HG03045 (cell line): ENCODE data around the gene RIPOR3.
"Not testable (repeated sequence)": the region's sequence is repeated elsewhere in the genome, so short reads cannot be mapped to it uniquely, and the experiment has no call there.

Experiments
- ATAC-seq: cut with Tn5 transposase; IDR thresholded peaks from one replicate; pipeline ENCODE4 v1.9.1; 2021; ENCODE audit warnings: mild to moderate bottlenecking, moderate library complexity; ENCODE audit not compliant: unreplicated experiment

The RIPOR3 gene

DNA sequence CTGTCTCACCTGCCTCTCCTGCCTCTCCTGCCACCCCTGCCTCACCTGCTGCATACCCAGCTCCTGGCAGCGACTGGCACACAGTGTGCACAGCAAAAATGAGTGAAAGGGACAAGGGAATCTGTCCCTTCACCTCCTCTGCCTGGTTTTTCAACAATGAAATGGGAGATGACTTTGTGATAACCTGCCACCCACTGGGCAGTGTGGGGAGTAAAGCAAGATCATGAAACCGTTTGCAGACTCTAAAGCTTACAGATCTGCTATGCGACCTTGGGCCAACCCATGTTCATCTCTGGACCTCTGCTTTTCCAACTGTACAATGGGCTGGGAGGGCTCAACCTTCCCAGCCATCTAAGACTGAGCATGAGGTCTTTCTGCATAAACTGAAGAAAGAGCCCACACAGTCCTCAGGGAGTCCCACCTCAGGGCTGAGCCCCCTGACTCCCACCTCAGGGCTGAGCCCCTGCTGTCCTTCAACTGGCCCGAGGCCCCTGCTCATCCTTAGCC is 81.1 kb downstream of the RIPOR3 start:
- ATAC-seq = no peak

DNA sequence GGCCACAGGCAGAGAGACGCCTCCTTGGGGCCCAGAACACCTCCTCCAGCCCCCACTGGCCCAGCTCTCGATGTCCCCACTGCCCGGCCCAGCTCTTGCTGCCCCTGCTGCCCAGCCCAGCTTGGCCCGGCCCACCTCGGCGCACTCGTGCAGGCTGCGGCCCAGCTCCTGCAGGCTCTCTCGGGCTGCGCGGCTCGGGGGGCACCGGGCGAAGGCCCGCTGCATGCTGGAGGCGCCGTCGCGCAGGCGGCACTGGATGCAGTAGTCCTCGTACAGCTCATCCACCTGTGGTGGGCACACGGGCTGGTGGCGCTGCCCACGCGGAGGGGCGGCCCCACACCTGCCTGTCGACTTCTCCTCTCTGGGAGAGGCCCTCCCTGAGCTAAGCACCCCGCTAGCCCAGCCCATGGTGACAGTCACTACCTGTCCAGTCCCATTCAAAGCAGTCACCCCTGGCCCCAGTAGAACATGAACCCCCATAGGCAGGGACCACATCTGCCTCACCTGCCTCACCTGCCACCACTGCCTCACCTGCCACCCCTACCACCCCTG is 81.8 kb downstream of the RIPOR3 start:
- no peak for ATAC-seq

DNA sequence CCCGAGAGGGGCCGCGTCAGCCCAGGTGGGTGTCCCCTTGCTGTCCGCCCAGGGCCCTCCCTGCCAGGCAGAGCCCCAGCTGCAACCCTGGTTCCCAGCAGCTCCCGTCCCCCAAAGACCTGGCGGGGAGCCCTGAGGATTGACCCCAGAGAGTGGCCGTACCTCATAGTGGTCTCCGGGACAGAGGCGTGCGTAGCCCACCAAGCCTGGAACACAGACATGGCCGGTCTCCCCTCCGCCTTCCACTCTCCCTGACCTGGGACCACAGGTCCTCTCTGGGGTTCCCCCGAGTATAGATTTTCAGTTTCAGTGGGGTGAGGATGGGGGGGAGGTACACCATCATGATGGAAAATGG is 82.6 kb downstream of the RIPOR3 start:
- ATAC-seq = no peak

DNA sequence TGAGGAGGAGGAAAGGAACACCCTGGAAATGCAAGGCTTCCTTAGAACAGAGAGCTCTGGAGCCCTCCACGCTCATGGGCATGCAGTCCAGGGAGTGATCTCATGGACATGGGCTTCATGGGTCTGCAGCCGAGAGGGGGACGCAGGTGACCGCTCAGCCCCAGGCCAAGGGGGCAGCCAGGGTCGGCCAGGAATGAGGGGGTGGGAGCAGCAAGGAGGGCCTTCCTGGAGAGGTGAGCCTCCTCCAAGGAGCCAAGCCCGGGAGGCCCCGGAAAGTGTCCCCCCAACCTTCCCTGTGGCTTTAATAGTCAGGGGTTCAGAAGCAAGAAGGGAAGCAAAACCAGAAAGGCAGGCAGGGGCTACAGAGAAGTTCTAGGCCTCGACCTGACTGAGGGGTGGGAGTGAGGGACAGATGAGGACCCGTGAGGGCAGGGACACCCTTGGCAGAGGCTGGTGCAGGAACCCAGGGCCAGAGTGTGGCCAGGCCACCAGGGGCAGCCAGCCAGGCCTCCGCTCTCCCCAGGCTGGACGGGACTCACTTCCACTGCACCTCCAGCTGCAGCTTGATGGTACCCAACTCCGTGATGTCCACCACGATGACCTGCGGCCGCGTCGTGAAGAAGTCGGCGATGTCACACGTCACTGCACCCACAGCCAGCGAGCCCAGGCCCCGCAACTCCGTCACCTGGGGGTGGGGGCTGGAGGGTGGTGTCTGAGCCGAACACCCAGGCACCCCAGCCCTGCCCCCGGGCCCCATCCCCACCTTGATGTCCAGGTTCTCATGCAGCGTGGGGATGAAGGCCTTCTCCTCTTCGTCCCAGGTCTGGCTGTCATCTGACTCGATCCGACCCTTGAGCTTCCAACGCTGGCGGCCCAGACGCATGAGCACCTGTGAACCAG is 83.2 kb downstream of the RIPOR3 start:
- no peak for ATAC-seq

DNA sequence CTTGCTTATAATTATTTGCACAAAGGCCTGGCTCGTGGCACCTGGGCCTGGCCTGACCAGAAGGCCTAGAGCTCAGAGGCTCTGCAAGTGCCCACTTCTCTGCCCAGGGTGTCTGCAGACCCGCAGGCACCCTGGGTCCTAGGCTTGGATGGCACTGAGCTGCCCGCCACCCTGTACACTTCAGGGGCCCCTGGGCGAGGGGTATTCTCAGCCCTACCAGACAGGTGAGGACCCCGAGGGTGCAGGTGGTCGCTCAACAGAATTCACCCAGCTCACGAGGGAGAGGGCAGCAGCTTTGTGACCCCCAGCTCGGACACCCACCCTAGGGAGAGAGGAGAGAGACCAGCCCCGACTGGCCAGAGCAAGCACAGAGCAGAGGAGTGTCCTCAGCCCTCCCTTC is 83.9 kb downstream of the RIPOR3 start:
- no peak for ATAC-seq

DNA sequence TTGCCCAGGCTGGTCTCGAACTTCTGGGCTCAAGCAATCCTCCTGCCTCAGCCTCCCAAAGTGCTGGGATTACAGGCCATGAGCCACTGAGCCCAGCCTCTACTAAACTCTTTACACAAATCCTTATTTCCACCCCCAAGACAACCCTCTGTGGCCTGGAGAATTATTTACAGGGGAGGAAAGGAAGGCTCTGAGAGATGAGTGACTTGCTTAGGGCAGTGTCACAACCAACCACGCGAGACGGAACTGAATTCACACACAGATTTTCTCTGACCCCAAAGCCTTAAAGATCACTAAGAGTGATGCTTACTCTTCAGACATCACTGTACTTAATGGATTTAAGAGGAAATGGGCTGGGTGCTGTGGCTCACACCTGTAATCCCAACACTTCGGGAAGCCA is 86.2 kb downstream of the RIPOR3 start:
- no peak for ATAC-seq

DNA sequence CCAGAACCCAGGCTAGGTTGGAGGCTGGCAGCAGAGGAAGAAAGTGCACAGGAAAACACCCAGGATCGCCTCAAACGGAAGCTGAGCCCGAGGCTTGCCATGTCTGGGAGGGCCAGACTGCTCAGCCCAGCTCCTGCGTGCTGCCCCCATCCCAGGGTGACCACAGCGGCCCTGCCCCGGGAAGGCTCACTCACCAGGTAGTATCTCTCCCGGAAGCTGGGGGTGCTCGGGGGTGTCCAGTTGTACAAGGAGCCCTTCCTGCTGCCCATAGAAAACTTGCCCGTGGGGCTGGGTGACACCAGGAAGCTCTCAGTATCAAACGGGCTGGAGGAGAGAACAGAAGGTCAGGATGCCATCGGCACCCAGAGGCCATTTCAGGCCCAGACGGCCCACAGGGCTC is 86.9 kb downstream of the RIPOR3 start:
- no peak for ATAC-seq

DNA sequence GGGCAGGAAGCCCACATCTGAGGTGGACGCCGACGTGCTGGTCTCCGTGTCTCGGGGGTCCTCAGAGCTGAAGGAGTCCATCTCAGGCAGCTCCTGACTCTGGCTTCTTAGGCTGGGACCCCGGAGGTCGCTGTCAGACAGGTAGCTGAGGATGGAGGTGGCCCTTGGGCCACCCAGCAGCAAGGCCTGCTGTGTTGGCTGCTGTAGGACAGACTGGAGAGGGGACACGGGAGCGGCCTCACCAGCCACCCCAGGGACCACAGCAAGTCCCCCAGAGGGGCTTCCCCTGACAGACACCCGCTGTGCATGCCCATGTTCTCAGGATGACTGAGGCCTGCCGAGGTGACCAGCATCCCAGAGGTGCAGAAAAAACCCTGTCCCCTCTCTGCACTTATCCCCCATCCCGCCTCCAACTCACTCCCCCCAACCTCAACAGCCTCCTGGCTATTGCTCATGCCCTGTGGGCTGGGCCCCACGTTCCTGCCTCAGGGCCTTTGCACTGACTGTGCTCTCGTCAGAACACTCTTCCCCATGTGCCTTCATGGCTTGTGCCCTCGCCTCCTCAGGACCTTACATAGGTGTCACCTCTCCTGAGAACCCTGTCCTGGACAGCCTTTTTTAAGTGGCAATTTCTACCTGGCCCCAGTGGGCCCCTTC is 88.8 kb downstream of the RIPOR3 start:
- ATAC-seq = no peak

DNA sequence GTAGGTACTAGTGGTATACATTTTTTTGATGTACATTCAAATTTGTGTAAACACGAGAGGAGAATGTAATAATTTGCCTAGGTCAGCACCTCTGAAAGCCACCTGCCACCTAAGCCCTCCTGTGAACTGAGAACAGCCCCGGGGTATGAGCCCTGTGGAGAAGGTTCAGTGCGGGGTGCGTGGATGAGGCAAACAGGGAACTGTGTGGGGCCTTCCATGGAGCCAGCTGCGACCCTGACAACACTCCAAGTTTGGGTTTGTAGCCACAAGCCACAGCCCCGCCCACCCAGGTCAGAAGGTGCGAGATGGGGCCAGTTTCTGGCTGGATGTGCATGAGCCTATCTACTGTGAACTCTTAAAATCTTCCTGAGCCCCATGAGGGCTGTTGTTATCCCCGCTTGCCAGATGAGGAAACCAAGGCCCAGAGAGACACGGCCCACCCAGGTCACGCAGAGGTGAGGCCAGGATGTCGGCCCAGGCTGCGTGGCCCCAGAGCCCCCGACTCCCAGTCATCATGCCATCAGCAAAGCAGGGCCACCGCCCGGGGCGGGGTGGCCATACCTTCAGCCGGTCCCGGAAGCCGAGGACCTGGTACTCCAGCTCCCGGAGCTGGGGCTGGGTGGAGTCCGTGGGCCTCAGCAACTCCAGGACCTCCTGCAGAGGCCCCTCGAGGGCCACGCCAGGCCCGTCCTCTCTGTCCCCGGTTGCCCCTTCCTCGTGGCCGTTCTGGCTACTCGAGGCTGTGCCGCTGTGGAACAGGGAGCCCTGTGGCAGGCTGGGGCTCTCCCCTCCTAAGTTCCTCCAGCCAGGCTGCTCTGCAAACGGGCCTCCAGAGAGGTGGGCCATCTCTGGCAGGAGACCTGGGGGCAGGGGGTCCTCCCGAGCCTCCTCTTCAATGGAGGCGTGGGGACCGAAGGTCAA is 89.6 kb downstream of the RIPOR3 start:
- ATAC-seq = no peak

DNA sequence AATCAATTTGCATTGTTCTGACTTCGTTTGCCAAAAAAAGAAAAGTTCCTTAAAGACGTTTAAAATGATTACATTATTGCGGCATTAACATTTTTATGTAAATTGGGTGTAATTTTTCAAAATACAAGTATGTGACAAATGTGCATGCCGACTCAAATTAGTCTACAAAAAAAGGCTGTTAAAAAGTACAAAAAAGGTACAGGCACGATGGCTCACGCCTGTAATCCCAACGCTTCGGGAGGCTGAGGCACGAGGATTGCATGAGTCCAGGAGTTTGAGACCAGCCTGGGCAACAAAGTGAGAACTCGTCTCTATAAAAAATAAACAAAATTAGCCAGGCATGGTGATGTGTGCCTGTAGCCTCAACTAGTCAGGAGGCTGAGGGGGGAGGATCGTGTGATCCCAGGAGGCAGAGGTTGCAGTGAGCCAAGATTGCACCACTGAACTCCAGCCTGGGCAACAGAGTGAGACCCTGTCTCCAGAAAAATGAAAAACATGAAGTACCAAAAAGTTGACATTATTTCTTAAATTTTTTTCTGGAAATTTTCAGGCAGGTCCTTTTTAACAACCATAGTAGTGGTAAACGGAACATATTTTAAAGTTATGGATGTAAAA is 91.0 kb downstream of the RIPOR3 start:
- no peak for ATAC-seq

DNA sequence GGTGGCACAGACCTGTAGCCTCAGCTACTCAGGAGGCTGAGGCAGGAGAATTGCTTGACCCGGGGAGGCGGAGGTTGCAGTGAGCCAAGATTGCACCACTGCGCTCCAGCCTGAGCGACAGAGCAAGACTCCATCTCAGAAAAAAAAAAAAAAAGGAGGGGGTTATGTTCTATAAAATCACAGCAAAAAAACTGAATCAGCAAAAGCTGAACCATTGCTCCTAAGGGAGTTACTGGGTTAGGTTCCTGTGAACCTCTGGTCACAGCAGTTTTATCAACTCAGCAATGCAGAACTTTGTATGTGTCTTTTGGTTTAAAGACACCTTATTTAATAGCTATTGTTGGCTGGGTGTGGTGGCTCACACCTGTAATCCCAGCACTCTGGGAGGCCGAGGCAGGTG is 92.6 kb downstream of the RIPOR3 start:
- not testable (repeated sequence) for ATAC-seq

DNA sequence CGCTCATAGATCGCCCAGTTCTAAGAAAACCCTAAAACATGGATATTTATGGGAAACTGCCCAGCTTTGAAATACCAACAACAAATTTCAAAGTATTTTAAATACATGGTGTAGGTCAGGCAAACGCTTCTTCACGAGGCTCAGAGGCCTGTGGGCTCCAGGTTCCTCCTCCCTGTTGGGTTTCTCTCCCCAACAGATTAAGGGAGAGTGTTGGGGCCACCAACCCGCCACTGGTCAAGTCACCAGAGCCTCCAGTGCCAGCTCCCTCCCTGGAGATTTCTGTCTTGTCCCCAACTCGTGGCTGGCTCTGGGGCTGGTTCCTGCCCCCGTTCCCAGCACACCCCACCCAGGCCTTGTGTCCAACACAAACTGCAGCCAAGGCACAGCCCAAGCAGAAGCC is 93.3 kb downstream of the RIPOR3 start:
- no peak for ATAC-seq

DNA sequence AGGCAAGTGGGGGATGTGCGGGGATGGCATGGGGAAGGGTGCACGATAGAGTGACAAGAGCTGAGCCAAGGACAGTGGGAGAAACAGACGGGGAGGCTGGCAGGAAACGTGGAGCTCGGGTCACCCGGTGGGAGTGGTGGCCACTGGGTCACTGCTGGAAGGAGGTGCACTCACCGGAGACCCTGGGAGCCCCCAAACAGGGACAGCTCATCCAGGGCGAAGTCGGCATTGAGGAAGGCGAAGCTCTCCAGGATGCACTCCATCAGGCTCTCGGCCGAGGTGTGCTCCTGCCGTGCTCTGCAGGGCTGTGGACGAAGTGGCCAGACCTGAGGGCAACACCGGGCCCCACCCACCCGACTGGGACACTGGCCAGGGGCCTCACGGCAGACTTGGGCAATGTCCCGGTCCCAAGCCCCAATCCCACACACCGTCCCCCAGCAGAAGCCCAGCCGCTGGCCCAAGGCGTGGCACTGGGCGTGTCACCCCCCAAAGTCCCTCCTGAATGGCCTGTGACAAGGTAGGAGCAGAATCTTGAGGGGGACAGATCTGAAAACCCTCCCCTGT is 93.9 kb downstream of the RIPOR3 start:
- ATAC-seq = no peak

DNA sequence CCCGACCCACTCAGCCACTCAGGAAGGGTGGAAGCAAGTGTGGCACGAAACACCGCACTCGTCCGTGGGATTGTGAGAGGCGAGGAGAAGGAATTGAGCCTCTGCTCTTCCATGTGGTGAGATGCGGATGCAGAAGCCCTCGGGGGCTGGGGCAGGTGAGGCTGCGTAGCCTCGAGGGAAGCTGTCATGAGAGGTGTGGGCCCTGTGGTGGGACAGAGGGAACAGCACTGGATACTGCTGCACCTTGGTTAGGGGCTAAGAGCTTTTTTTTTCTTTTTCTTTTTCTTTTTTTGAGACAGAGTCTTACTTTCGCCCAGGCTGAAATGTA is 94.7 kb downstream of the RIPOR3 start:
- no peak for ATAC-seq

DNA sequence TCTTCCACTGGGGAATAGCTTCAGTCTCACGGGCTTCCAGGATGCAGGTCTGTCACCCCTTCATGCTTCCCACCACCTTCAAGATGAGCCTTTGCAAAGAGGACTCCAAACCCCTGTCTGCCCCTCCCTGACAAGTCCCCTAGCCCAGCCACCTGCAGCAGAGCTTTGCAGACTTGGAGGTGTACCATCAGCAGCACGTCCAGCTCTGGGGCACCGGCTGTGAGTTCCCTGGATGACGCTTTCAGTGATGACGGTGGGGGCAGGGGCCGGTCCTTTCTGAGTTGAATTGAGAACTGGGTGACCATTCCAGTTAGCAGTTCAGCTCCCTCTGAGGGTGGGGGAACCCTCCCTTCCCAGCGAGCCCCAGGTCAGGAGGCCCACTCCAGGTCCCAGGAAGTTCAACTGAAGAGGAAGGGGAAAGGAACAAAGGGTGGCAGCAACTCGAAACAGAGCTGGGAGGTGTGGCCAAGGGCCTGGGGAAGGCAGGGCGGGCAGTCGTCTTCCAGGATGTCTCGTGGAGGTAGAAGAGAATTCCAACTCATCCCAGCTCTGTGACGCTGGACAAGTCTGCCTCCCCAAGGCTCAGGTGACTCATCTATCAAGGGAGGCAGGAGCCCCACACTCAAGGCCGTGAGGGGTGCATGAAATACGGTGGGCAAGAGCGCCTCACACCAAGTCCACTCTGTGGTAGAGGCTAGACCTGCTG is 95.2 kb downstream of the RIPOR3 start:
- ATAC-seq = no peak

DNA sequence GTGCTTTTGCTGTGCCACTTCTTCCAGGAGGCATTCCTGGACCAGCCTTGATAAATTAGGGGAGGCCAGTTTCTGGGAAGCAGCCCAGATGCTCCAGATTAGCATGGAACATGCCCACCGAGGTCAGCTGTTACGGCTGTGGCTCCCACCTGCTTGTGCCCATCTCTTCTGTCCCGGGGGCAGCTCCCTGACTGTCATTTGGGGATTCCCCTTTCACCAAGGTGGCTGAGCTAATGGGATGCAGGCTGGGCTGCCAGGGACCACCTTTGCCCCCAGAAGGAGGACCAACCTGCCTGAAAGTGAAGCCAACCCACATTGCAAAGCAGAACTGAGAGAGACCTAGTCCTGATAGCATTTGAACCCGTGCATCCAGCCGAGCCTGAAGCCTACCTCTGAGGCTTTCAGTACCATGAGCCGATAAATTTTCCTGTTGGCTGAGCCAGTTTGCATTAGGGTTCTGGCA is 95.9 kb downstream of the RIPOR3 start:
- no peak for ATAC-seq

DNA sequence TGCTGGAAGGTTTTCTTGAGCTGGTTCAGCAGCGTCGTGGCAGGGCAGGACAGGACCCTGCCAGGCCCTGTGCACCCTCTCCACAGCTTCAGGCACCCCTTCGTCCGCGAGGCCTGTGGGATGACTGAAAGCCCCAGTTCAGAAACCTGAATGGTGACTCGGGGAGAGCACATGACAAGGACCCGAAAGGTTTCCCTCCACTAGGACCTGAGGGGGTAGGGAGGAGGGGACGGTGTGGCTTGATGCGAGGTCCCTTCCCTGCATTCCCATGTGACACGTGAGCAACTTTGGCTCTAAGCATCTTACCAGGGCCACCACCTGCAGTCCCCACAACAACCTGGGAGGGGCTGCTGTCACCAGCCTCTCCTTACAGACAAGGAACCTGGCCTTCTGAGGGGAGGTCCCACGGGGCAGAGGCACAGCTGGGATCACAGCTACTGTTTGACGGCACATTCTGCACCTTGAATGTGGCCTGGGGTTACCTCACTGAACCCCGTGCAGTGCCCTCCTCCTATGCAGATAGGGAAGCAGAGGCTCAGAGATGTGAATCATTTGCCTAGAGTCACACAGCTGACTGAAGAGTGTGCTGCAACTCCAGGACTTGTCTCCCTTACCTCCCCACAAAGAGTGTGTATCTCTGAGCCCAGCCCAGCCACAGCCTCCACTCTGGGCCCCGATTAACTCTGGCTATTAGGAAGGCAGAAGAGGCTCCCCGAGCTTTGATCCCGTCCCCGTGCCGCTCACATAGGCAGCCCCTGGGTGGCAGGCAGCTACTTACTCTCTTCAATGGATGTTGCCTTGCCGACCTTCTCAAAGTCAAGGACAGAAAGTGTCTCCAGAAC is 96.5 kb downstream of the RIPOR3 start:
- no peak for ATAC-seq

DNA sequence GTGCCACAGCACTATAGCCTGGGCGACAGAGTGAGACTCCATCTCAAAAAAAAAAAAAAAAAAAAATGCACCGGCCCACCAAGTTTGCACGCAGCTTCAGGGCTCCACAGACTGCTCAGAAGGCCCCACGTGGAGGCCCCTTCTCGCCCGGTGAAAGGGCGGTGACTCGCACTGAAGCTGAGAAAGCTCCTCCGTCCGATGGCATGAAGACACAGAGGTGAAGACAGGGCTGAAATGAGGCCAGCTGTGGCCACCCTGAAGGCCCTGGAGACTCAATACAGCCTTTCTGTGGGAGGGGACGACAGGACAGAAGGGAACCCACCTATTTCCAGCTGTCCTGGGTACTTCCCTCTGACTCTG is 97.1 kb downstream of the RIPOR3 start:
- no peak for ATAC-seq

DNA sequence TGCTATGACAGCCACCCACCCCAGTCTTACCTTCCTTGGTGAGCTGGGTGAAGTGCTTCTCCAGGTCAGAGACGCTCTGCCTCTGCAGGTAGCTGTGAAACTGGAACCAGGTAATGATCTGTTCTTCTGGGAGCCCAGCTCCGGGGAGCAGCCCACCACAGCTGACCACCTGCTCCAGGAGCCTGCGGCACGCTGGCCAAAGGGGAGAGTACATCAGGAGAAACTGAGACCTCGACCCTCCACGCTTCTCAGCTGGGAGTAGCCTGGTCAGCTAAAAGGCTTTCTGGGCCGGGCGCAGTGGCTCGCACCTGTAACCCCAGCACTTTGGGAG is 98.4 kb downstream of the RIPOR3 start:
- no peak for ATAC-seq
